ENCODE data around the gene RRP1. TPM values are rescaled to one million over a fixed set of nuclear protein-coding genes. Genes with fewer than 3 reads are reported as not detected.

The RRP1 gene
- total and polyA plus RNA-seq, 9 of the 15 experiments (the other 6 are each of a cell fraction or from before 2014, with no cell fraction given), result 0.89 to 105 (median 51.6) TPM

DNA sequence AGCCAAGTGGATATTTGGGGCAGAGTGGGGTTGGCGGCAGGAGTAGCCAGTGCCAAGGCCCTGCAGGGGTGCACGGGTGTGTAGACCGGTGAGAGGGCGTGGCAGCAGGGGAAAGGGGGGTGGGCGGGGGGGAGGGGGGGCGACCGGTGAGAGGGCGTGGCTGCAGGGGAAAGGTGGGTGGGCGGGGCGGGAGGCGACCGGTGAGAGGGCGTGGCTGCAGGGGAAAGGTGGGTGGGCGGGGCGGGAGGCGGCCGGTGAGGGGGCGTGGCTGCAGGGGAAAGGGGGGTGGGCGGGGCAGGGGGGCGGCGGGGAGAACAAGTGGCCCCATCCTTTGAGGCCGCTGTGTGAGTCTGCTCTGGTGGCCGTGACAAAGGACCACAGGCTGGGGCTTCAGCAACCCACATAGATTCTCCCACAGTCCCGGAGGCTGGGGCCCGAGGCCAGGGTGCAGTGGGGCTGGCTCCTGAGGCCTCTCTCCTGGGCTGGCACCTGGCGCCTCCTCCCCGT is 25.8 kb downstream of the RRP1 start:
- peak; percentile 29 for ATAC-seq
- H3K4me3 ChIP-seq, result no peak overlapping the region
- 0 out of 2 replicates have a peak, but pooled peaks cover 4% of the 10 kb centered on the region for H4K20me1 ChIP-seq (replicated peaks; ENCODE audit: control insufficient read depth, insufficient read depth, low read length)
- no peak for TF ChIP-seq DMBX1 (CRISPR knock-in tag; IDR thresholded peaks at IDR 0.05; ENCODE audit: borderline replicate concordance)
- TF ChIP-seq MAZ (CRISPR knock-in tag; conservative IDR thresholded peaks at IDR 0.05 in 1 of 2, IDR thresholded peaks at IDR 0.05 in 1 of 2), result 0 out of 4 replicates have a peak, but pooled peaks of 1 of the 2 experiments have one; percentile 22
- no peak for TF ChIP-seq CBFA2T2 (conservative IDR thresholded peaks at IDR 0.05)
- peak; percentile 29 for TF ChIP-seq PCBP1 (IDR thresholded peaks at IDR 0.05; ENCODE audit: low read depth, low read length, poor library complexity, severe bottlenecking)
- peak; percentile 38; the same call in 1 of the 2 replicates for TF ChIP-seq ZBTB7A (IDR thresholded peaks at IDR 0.05; ENCODE audit: borderline replicate concordance, control insufficient read depth, low read depth, low read length)
- TF ChIP-seq, protein P1, sequence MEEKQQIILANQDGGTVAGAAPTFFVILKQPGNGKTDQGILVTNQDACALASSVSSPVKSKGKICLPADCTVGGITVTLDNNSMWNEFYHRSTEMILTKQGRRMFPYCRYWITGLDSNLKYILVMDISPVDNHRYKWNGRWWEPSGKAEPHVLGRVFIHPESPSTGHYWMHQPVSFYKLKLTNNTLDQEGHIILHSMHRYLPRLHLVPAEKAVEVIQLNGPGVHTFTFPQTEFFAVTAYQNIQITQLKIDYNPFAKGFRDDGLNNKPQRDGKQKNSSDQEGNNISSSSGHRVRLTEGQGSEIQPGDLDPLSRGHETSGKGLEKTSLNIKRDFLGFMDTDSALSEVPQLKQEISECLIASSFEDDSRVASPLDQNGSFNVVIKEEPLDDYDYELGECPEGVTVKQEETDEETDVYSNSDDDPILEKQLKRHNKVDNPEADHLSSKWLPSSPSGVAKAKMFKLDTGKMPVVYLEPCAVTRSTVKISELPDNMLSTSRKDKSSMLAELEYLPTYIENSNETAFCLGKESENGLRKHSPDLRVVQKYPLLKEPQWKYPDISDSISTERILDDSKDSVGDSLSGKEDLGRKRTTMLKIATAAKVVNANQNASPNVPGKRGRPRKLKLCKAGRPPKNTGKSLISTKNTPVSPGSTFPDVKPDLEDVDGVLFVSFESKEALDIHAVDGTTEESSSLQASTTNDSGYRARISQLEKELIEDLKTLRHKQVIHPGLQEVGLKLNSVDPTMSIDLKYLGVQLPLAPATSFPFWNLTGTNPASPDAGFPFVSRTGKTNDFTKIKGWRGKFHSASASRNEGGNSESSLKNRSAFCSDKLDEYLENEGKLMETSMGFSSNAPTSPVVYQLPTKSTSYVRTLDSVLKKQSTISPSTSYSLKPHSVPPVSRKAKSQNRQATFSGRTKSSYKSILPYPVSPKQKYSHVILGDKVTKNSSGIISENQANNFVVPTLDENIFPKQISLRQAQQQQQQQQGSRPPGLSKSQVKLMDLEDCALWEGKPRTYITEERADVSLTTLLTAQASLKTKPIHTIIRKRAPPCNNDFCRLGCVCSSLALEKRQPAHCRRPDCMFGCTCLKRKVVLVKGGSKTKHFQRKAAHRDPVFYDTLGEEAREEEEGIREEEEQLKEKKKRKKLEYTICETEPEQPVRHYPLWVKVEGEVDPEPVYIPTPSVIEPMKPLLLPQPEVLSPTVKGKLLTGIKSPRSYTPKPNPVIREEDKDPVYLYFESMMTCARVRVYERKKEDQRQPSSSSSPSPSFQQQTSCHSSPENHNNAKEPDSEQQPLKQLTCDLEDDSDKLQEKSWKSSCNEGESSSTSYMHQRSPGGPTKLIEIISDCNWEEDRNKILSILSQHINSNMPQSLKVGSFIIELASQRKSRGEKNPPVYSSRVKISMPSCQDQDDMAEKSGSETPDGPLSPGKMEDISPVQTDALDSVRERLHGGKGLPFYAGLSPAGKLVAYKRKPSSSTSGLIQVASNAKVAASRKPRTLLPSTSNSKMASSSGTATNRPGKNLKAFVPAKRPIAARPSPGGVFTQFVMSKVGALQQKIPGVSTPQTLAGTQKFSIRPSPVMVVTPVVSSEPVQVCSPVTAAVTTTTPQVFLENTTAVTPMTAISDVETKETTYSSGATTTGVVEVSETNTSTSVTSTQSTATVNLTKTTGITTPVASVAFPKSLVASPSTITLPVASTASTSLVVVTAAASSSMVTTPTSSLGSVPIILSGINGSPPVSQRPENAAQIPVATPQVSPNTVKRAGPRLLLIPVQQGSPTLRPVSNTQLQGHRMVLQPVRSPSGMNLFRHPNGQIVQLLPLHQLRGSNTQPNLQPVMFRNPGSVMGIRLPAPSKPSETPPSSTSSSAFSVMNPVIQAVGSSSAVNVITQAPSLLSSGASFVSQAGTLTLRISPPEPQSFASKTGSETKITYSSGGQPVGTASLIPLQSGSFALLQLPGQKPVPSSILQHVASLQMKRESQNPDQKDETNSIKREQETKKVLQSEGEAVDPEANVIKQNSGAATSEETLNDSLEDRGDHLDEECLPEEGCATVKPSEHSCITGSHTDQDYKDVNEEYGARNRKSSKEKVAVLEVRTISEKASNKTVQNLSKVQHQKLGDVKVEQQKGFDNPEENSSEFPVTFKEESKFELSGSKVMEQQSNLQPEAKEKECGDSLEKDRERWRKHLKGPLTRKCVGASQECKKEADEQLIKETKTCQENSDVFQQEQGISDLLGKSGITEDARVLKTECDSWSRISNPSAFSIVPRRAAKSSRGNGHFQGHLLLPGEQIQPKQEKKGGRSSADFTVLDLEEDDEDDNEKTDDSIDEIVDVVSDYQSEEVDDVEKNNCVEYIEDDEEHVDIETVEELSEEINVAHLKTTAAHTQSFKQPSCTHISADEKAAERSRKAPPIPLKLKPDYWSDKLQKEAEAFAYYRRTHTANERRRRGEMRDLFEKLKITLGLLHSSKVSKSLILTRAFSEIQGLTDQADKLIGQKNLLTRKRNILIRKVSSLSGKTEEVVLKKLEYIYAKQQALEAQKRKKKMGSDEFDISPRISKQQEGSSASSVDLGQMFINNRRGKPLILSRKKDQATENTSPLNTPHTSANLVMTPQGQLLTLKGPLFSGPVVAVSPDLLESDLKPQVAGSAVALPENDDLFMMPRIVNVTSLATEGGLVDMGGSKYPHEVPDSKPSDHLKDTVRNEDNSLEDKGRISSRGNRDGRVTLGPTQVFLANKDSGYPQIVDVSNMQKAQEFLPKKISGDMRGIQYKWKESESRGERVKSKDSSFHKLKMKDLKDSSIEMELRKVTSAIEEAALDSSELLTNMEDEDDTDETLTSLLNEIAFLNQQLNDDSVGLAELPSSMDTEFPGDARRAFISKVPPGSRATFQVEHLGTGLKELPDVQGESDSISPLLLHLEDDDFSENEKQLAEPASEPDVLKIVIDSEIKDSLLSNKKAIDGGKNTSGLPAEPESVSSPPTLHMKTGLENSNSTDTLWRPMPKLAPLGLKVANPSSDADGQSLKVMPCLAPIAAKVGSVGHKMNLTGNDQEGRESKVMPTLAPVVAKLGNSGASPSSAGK (IDR thresholded peaks at IDR 0.05), result no peak
- TF ChIP-seq, protein P2, sequence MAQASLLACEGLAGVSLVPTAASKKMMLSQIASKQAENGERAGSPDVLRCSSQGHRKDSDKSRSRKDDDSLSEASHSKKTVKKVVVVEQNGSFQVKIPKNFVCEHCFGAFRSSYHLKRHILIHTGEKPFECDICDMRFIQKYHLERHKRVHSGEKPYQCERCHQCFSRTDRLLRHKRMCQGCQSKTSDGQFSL (CRISPR knock-in tag; IDR thresholded peaks at IDR 0.05), result no peak
- TF ChIP-seq, protein P2 (tag; IDR thresholded peaks at IDR 0.05), result 0 out of 4 replicates have a peak, but pooled peaks of 1 of the 2 experiments have one; percentile 23
- TF ChIP-seq MIER1 (IDR thresholded peaks at IDR 0.05; ENCODE audit: low read depth), result no peak

More for the DNA sequence above, 25.8 kb downstream of the RRP1 start:
- no peak overlapping the region for H2AFZ ChIP-seq (ENCODE audit: low read depth, low read length)
- POLR2A ChIA-PET, result no interaction called here
- in situ Hi-C loops (cut with MboI), result no loop called here
- H3K27ac ChIP-seq (ENCODE audit: extremely low read depth, low read depth, low read length), result 0 out of 3 replicates have a peak overlapping the region, but pooled peaks have one; percentile 31
- H3K36me3 ChIP-seq (ENCODE audit: control insufficient read depth, insufficient read depth, low read length), result no peaks in the 10 kb centered on the region
- H3K27me3 ChIP-seq (ENCODE audit: control insufficient read depth in 2 of 2, insufficient read depth in 2 of 2, low read length in 2 of 2), result no peaks in the 10 kb centered on the region; a peak in 1 of 5 replicates
- H3K4me1 ChIP-seq (replicated peaks in 1 of 2; ENCODE audit: control insufficient read depth in 2 of 2, insufficient read depth in 2 of 2, low read length in 2 of 2), result peaks cover 20 to 94% of the 10 kb centered on the region in 2 experiments
- intact Hi-C loops (cut with micrococcal nuclease), result no loop called here
- no peak for FAIRE-seq
- no peaks in the 10 kb centered on the region for H3K9me1 ChIP-seq (ENCODE audit: control insufficient read depth, insufficient read depth, low read length)
- no peaks in the 10 kb centered on the region for H3K79me2 ChIP-seq (ENCODE audit: control insufficient read depth, insufficient read depth, low read length)
- H3K9me3 ChIP-seq (replicated peaks; ENCODE audit: control insufficient read depth, insufficient read depth, low read depth, low read length), result no peaks in the 10 kb centered on the region
- no TSS peak for BruUV-seq (replicated peaks)
- CTCF ChIA-PET (ENCODE audit: low intra/inter-chr PET ratio), result no interaction called here
- peak; percentile 62 to 94 (median 90) for DNase-seq (ENCODE audit: extremely low read depth in 1 of 4, low spot score in 3 of 4)
- peak overlapping the region; percentile 23; the same call in 1 of the 2 replicates for H3K4me2 ChIP-seq (ENCODE audit: insufficient read depth, low read length)
- 20% methylated on average over 9 of the region's 27 CpGs for WGBS (ENCODE audit: insufficient coverage, low coverage, missing lambda C conversion rate)
- peak overlapping the region; percentile 19 to 28; a peak in 1 of 4 replicates for H3K9ac ChIP-seq (ENCODE audit: insufficient read depth in 1 of 2, low read depth in 2 of 2, low read length in 2 of 2)

Measured in K562 (cell line).